Liver (tissue), 9 donors: ENCODE results near the gene ATOH8. TPM values are rescaled to one million over a fixed set of nuclear protein-coding genes. Genes with fewer than 3 reads are reported as not detected.

Experiments
- DNase-seq: peaks from one replicate; pipeline ENCODE4 v3.0.0-alpha.2; 2017; ENCODE audit warnings: low spot score
- H3K27ac ChIP-seq, 2 donors: one replicate each; pipeline ENCODE4 v1.7.0; 2013; ENCODE audit warnings: inconsistent platforms in 2 of 2, low read length in 2 of 2, control low read depth in 1 of 2, low read depth in 1 of 2, mild to moderate bottlenecking in 1 of 2
- H3K27me3 ChIP-seq, 4 donors: one replicate each; pipeline versions ENCODE4 v1.6.1 to v1.7.0; 2013; ENCODE audit warnings: low read length in 3 of 4, inconsistent platforms in 1 of 4, mild to moderate bottlenecking in 1 of 4, moderate library complexity in 1 of 4; ENCODE audit not compliant: control insufficient read depth in 4 of 4, insufficient read depth in 4 of 4
- H3K36me3 ChIP-seq, 4 donors: one replicate each; pipeline versions ENCODE4 v1.6.1 to v1.7.0; 2013; ENCODE audit warnings: low read length in 3 of 4, mild to moderate bottlenecking in 3 of 4, low read depth in 1 of 4, moderate library complexity in 1 of 4; ENCODE audit not compliant: control insufficient read depth in 4 of 4, insufficient read depth in 3 of 4
- H3K4me1 ChIP-seq, 4 donors: one replicate each; pipeline versions ENCODE4 v1.6.1 to v1.7.0; 2013; ENCODE audit warnings: low read length in 3 of 4, mild to moderate bottlenecking in 3 of 4, moderate library complexity in 1 of 4; ENCODE audit not compliant: control insufficient read depth in 4 of 4, insufficient read depth in 4 of 4
- H3K4me3 ChIP-seq, 3 donors: one replicate each; pipeline versions ENCODE4 v1.6.1 to v1.7.0; 2013; ENCODE audit warnings: low read length in 3 of 3, control low read depth in 1 of 3, low read depth in 1 of 3, mild to moderate bottlenecking in 1 of 3
- H3K9ac ChIP-seq, 2 donors: one replicate each; pipeline ENCODE4 v1.7.0; 2013; ENCODE audit warnings: low read length in 2 of 2, mild to moderate bottlenecking in 2 of 2, moderate library complexity in 2 of 2, control low read depth in 1 of 2, low read depth in 1 of 2
- H3K9me3 ChIP-seq, 4 donors: one replicate each; pipeline versions ENCODE4 v1.6.1 to v1.7.0; 2013; ENCODE audit warnings: low read length in 3 of 4; ENCODE audit not compliant: control insufficient read depth in 4 of 4
- FOXA1 ChIP-seq: IDR thresholded peaks from 2 replicates; pipeline ENCODE4 v1.6.1; 2016; ENCODE audit warnings: antibody characterized with exemption
- FOXA2 ChIP-seq: IDR thresholded peaks from 2 replicates; pipeline ENCODE4 v1.6.1; 2016; ENCODE audit warnings: antibody characterized with exemption
- HNF4A ChIP-seq, 2 donors: conservative IDR thresholded peaks; 2 replicates each; pipeline ENCODE4 v1.6.1; 2016; ENCODE audit warnings: antibody characterized with exemption in 2 of 2, mild to moderate bottlenecking in 2 of 2
- JUND ChIP-seq, 2 donors: IDR thresholded peaks; 2 replicates each; pipeline ENCODE4 v1.6.1; 2016; ENCODE audit warnings: antibody characterized with exemption in 2 of 2
- RAD21 ChIP-seq, 2 donors: IDR thresholded peaks; 2 replicates each; pipeline ENCODE4 v1.6.1; 2016; ENCODE audit warnings: antibody characterized with exemption in 2 of 2, mild to moderate bottlenecking in 2 of 2
- RXRA ChIP-seq, 2 donors: IDR thresholded peaks; 2 replicates each; pipeline ENCODE4 v1.6.1; 2017 to 2018; ENCODE audit warnings: antibody characterized with exemption in 2 of 2, mild to moderate bottlenecking in 1 of 2
- SP1 ChIP-seq: IDR thresholded peaks from 2 replicates; pipeline ENCODE4 v1.6.1; 2018; ENCODE audit warnings: antibody characterized with exemption, mild to moderate bottlenecking
- TAF1 ChIP-seq: conservative IDR thresholded peaks from 2 replicates; pipeline ENCODE4 v1.6.1; 2016; ENCODE audit warnings: antibody characterized with exemption, mild to moderate bottlenecking
- YY1 ChIP-seq: IDR thresholded peaks from 2 replicates; pipeline ENCODE4 v1.6.1; 2016; ENCODE audit warnings: antibody characterized with exemption, mild to moderate bottlenecking
- ZBTB33 ChIP-seq: IDR thresholded peaks from 2 replicates; pipeline ENCODE4 v1.6.1; 2016; ENCODE audit warnings: antibody characterized with exemption
- WGBS: extraction: QIAGEN DNeasy Blood & Tissue Kit; methylation state at CpG from one replicate; pipeline ENCODE4 v1.1.7; 2013; 5-methylcytosine and 5-hydroxymethylcytosine counted together
- polyA plus RNA-seq, 2 donors: library from polyadenylated mRNA; stranded (reverse) in 1 of 2; unstranded in 1 of 2; fragments of 200-250 nt in 1 of 2; fragments of >200 nt in 1 of 2; fragmentation: Nextera tagmentation in 1 of 2; extraction: Ambion mirVana in 1 of 2; gene quantifications; one replicate each; pipeline versions ENCODE4 v1.2.1 to v1.2.3, GENCODE V29; 2013 to 2015
- total RNA-seq, 2 donors: library from RNA; depleted of rRNA; stranded (reverse); fragments of >200 nt; gene quantifications; one replicate each; pipeline ENCODE4 v1.2.3, GENCODE V29; 2014
- TF ChIP-seq, protein P1 (sequence below): IDR thresholded peaks from 2 replicates; pipeline ENCODE4 v1.6.1; 2016; ENCODE audit warnings: antibody characterized with exemption
- TF ChIP-seq, protein P2 (sequence below): fragments of 150-350 bp; IDR thresholded peaks from 2 replicates; pipeline ENCODE4 v1.5.1; 2017; ENCODE audit warnings: improper control_type of control experiment, low read depth, low read length; ENCODE audit not compliant: missing input control
- donor health status: healthy.
- donor health status: healthy.
- donor health status: healthy.
- donor health status: healthy.
- donor health status: healthy.

ATOH8 gene
- total and polyA plus RNA-seq, 4 donors, result 0.33 to 37.7 (median 26.8) TPM

- H3K27ac ChIP-seq, result no peak overlapping the region
- H3K4me3 ChIP-seq, result no peak overlapping the region
- no peaks in the 10 kb centered on the region for H3K27me3 ChIP-seq
- H3K9ac ChIP-seq, result no peak overlapping the region
- H3K9me3 ChIP-seq, result no peaks in the 10 kb centered on the region
- H3K36me3 ChIP-seq, result no peaks in the 10 kb centered on the region
- peaks cover 16 to 39% (median 28%) of the 10 kb centered on the region in 4 donors for H3K4me1 ChIP-seq
- TF ChIP-seq SP1, result peak; percentile 59
- peak; percentile 35 to 49 for TF ChIP-seq RAD21 (IDR thresholded peaks at IDR 0.05)
- peak in 1 of 2 donors; percentile 48 for TF ChIP-seq JUND (IDR thresholded peaks at IDR 0.05)
- TF ChIP-seq, protein P1, sequence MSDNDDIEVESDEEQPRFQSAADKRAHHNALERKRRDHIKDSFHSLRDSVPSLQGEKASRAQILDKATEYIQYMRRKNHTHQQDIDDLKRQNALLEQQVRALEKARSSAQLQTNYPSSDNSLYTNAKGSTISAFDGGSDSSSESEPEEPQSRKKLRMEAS, result peak; percentile 34
- TF ChIP-seq FOXA1, result no peak
- peak; percentile 50 to 68 for TF ChIP-seq HNF4A (conservative IDR thresholded peaks at IDR 0.05)
- no peak for TF ChIP-seq TAF1
- peak; percentile 61 for TF ChIP-seq YY1
- peak; percentile 23 for TF ChIP-seq FOXA2
- TF ChIP-seq ZBTB33, result no peak
- TF ChIP-seq, protein P2, sequence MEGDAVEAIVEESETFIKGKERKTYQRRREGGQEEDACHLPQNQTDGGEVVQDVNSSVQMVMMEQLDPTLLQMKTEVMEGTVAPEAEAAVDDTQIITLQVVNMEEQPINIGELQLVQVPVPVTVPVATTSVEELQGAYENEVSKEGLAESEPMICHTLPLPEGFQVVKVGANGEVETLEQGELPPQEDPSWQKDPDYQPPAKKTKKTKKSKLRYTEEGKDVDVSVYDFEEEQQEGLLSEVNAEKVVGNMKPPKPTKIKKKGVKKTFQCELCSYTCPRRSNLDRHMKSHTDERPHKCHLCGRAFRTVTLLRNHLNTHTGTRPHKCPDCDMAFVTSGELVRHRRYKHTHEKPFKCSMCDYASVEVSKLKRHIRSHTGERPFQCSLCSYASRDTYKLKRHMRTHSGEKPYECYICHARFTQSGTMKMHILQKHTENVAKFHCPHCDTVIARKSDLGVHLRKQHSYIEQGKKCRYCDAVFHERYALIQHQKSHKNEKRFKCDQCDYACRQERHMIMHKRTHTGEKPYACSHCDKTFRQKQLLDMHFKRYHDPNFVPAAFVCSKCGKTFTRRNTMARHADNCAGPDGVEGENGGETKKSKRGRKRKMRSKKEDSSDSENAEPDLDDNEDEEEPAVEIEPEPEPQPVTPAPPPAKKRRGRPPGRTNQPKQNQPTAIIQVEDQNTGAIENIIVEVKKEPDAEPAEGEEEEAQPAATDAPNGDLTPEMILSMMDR, result no peak
- TF ChIP-seq RXRA (IDR thresholded peaks at IDR 0.05), result peak; percentile 40 to 70
- 26% methylated on average over 2 of the region's 2 CpGs for WGBS
- DNase-seq, result no peak
These were observed 28.3 kb upstream of the ATOH8 start for GRCh38 chr2:85725451-85725850.

DNA sequence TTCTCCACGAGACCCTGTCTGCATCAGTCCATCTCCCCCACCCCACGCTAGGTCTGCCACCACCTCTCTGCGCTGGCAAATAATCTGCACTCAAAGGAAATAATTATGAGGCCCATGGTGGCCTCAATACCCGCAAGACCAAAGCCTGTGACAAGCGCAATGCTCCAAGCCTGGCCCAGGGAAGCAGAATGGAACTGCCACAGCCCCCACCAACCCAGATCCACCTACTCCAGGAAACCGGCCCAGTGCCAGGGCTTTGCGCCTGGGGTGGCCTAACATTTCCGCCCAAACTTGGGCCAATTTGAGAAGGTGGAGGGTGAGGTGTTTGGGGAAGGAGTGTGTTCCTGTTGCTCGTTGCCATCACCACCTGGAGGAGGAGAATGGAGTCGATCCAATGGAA is 26.0 kb upstream of the ATOH8 start:
- Histone ChIP-seq H3K27me3 (no peaks in the 10 kb centered on the region), H3K36me3 (no peaks in the 10 kb centered on the region), H3K9ac (no peak overlapping the region), H3K4me3 (no peak overlapping the region), H3K9me3 (no peaks in the 10 kb centered on the region), H3K27ac (no peak overlapping the region), H3K4me1 (peaks cover 16 to 39% (median 28%) of the 10 kb centered on the region in 4 donors)
- WGBS, result 88% methylated on average over 10 of the region's 10 CpGs
- DNase-seq, result no peak
- TF ChIP-seq ZBTB33 (no peak), RXRA (IDR thresholded peaks at IDR 0.05) (no peak), YY1 (no peak), FOXA1 (no peak), TAF1 (no peak)
- TF ChIP-seq, protein P1, result no peak
